ENCODE results near the gene ZEB2.

DNA sequence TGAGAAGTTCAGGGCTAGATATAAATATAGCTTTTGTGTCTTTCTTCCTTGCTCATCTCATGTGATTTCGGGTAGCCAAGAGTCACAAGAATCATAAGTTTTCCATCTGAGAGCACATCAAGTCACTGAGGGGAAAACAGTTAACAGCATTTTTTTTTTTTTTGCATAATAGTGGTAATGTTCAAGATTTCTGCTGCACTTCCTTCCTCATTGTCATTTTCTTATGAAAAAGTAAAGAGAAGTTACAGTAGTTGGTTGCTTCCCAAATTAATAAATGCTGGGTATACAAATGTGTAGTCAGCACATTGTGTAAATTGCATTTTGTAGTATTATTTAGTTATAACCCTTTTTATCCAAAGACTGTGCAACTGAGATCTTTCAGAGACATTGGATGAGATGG is 93.6 kb downstream of the ZEB2 start:
- TF ChIP-seq, protein P1, sequence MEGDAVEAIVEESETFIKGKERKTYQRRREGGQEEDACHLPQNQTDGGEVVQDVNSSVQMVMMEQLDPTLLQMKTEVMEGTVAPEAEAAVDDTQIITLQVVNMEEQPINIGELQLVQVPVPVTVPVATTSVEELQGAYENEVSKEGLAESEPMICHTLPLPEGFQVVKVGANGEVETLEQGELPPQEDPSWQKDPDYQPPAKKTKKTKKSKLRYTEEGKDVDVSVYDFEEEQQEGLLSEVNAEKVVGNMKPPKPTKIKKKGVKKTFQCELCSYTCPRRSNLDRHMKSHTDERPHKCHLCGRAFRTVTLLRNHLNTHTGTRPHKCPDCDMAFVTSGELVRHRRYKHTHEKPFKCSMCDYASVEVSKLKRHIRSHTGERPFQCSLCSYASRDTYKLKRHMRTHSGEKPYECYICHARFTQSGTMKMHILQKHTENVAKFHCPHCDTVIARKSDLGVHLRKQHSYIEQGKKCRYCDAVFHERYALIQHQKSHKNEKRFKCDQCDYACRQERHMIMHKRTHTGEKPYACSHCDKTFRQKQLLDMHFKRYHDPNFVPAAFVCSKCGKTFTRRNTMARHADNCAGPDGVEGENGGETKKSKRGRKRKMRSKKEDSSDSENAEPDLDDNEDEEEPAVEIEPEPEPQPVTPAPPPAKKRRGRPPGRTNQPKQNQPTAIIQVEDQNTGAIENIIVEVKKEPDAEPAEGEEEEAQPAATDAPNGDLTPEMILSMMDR (IDR thresholded peaks at IDR 0.05) = no peak
- no peak for TF ChIP-seq POLR2A (IDR thresholded peaks at IDR 0.05)

All from uterus (tissue), 2 donors.